GM21526 (cell line): ENCODE data around the gene CALB2.
"Not testable (repeated sequence)": the region's sequence is repeated elsewhere in the genome, so short reads cannot be mapped to it uniquely, and the experiment has no call there.

Experiments
- ATAC-seq: cut with Tn5 transposase; IDR thresholded peaks from one replicate; pipeline ENCODE4 v1.9.1; 2021; ENCODE audit warnings: moderate library complexity; ENCODE audit not compliant: unreplicated experiment, low FRiP score

The CALB2 gene

DNA sequence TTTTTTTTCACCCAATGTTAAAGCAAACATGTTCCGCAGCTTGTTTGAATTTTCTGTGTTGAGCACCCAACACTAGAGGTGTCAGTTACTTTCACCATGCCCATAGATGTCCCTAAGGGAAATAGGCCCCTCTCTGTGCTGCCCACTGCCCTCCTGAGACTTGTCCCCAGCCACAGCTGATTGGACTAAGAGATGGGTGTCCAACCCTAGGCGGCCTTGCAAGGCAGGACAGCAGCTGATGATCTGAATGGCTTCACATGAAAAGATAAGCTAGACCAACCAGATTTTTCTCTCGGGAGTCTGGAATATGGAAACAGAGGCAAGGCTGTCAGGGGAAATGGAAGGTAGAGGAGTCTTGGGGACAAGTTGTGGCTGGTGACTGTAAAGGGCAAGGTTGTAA, 6.1 kb upstream of the CALB2 start:
- ATAC-seq: no peak

DNA sequence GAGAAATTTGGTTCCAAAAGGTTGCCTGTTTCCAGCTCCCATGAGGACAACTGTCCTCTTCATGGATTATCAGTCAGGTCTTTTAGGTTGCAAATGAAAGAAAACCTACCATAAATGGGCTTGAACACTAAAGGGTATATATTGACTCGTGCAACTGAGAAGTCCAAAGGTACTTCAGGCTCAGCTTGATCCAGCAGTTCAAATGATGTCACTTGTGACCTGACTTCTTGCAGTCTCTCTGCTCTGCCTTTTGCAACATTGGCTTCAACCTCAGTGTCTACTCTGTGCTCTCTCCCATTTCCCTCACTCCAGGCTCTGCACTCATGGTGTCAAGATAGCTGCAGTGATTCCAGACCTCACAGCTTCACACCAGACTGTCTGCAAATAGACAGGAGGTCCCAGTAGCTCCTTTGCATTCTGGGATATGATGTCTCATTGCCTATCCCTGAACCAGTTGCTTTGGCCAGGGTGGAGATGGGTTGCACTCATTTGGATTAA, 5.5 kb upstream of the CALB2 start:
- no peak for ATAC-seq

DNA sequence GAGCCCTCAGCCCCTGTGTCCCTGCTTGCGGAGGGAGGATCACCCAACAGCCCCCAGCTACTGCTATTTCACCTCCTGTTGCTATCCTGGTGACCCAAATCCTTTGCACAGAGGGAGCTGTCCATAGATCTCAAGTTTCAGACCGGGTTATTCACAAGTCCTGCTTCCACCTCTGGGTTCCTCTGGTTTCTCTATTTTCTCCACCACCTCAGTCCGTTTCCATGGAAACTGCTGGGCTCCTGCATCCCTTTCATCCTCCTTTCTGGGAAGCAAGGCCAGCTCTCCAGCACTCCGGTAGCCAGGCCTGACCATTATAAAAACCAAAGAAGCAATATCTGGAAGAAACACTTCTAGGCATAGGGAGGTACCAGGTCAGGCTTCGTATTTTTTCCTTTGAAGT, 4.8 kb upstream of the CALB2 start:
- ATAC-seq: no peak

- ATAC-seq: no peak
These were observed 4.4 kb upstream of the CALB2 start for GRCh38 chr16:71354156-71354555.

DNA sequence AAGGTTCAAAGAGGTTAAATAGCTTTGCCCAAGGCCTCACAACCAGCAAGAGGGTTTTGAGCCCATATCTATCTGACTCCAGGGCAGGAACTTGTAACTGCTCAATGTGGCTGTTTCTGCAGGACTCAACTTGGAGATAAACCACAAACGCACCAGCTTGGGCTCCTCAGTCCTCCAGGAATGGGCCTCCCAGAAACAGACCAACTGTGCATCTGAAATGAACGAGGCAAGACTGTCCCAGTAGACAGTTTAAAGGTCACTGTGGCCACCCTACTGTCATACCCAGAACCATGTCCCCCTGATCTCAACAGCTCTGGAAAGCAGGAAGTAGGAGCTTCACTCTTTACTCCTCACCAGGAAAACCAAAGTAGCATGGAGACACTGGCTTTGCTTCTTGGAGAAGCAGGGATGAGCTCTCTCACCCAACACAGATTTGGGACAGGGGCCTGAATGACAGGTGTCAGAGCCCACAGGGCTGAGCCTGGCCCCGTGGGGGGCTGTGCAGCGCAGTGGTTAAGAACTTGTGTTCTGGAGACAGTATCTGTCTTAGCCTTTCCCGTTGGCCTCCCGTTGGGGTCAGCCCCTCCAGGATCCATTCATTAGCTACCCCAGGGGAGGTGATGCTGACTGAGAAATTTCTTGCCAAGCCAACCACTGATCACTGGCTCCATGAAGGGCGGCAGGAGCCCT, 2.3 kb upstream of the CALB2 start:
- ATAC-seq: no peak

DNA sequence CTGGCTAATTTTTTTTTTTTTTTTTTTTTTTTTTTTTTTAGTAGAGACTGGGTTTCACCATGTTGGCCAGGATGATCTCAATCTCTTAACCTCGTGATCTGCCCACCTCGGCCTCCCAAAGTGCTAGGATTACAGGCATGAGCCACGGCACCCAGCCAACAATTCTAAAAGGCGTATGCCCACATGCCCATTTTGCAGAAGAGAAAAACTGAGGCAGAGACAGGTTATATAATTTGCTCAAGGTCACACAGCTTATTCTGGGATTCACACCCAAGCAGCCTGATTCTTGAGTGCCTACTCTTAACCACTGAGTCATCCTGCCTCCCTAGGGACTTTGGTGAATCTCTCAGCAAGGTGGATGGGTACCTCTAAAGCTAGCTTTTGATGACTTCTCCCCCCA, 1.6 kb upstream of the CALB2 start:
- not testable (repeated sequence) for ATAC-seq

DNA sequence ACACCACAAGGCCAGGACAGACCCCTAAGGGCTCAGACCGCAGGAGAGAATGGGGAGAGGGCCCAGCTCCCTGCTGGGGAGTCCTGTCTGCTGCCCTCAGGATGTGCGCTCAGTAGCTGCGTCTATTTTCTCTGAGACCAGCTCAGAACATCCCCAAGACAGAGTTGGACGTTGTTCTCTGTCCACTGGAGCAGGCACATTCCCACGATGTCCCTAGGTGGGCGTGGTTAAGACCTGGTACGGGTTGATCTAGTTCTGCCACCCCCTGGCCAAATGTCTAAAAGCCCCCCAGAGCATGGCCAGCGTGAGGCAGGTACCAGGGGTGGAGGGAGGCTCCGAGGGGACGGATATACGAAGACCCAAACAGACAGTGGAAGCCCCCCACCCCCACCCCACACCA, 842 bp upstream of the CALB2 start:
- ATAC-seq: no peak

GRCh38 chr16:71359431-71359830, 908 bp downstream of the CALB2 start:
- ATAC-seq: no peak

DNA sequence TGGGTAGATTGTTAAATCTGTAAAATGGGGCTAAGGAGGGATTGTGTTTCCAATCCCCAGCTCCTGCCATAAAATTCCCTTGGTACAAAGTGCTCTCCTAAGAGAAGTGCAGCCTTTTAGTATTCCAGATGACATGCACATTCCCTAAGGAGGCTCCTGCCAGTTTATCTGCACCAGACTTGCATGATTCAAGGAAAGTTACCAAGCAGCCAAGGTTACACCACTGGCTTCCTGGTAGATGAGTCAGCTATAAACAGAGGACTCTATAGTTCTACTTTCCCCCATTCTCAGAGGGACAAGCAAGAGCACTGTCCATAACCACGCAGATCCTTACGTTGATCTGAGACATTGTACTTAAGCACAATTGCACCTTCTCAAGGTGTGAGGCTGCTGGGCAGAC, 1.9 kb downstream of the CALB2 start:
- no peak for ATAC-seq

- ATAC-seq: no peak
These were observed 5.7 kb downstream of the CALB2 start for GRCh38 chr16:71364133-71364681.

DNA sequence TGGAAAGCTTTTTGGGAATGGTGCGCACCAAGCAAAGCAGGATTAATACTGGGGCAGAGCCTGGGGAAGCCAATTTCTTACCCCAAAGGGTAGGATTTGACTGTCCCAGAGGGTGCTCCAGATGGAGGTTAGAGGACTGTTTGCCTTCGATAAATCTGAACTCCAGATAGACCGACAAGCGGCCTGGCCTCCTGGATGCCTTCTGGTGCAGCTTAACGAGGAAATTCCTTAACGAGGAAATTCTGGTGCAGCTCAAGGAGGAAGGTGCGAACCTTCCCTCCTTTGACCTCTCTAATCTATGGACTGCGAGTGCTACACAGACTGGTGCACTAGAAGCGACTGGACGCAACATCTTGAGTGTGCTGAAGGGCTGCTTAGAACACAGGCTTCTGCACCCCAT, 6.5 kb downstream of the CALB2 start:
- no peak for ATAC-seq

DNA sequence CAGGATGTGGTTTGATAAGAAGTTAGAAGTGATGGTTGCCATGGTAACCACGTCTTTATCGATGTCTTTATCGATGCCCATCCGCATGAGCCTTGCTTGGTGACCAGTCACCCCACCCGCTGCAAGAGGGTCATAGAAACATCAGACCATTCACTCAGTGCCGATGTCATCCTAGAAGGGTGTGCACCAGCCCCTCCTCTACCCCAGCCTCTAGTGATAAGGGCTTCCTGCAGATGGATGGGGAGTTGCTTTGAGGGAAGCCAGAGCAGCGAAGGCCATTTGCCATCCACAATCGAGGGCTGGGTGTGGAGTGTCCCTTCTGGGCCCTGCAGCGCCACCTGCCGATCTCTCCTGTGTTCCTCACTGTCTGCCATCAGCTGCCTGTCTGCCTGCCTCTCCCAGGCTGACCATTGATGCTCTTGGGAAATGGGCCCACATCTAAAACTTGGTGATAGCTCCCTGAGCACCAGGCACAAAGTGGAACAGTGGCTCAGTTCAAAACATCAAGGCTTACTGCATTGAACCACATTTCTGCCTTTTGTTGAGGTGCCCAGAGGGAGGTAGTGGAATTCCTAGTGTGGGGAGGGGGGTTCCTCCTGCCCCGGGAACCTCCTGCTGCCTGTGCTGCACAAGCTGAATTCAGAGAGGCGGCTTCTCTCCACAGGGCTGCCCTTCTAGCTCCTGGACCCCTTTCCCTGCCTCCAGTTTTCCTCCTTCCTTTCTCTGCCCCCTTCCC, 8.9 kb downstream of the CALB2 start:
- no peak for ATAC-seq

DNA sequence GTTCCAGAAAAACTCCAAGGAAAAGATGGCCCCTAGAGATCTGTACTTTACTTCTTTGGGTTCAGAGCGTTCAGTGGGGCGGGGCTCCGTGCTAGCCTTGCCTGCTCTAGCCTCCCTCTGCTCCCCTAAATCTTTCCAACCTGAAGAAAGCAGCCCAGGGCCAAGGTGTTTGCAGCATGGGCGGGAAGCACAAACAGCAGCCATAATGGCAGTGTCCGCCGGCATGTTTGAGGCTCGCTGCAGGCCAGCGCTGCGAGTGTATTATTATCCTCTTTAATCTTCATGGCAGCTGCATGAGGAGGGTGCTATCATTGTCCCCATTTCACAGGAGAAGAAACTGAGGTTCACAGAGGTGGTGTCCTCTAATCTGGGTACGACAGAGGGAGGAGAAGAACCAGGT, 10.4 kb downstream of the CALB2 start:
- no peak for ATAC-seq

- no peak for ATAC-seq
These were observed 11.0 kb downstream of the CALB2 start for GRCh38 chr16:71369494-71369893.

- no peak for ATAC-seq
These were observed 12.7 kb downstream of the CALB2 start for GRCh38 chr16:71371237-71371636.

GRCh38 chr16:71373073-71373472, 14.6 kb downstream of the CALB2 start:
- ATAC-seq: no peak

GRCh38 chr16:71376465-71377157, 18.1 kb downstream of the CALB2 start:
- no peak for ATAC-seq

DNA sequence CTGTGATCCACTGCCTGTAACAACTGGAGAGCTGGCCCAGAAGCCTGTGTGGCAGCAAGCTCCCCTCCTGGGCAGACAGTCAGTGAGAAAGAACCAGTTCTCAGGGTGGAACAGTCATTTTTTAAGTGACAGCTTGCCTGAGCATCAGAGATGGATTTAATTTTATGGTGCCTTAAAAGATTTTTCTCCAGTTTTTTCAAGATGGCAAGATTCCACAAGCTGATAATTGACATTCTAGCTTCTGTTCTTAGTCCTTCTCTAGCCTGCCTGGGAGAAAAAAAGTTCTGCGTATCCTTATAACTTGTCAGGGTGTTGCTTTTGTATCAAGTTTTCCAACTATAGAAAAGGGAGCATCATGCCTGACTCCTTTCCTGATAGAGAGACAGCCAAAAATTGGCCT, 21.2 kb downstream of the CALB2 start:
- no peak for ATAC-seq

- no peak for ATAC-seq
These were observed 22.3 kb downstream of the CALB2 start for GRCh38 chr16:71380831-71381230.

DNA sequence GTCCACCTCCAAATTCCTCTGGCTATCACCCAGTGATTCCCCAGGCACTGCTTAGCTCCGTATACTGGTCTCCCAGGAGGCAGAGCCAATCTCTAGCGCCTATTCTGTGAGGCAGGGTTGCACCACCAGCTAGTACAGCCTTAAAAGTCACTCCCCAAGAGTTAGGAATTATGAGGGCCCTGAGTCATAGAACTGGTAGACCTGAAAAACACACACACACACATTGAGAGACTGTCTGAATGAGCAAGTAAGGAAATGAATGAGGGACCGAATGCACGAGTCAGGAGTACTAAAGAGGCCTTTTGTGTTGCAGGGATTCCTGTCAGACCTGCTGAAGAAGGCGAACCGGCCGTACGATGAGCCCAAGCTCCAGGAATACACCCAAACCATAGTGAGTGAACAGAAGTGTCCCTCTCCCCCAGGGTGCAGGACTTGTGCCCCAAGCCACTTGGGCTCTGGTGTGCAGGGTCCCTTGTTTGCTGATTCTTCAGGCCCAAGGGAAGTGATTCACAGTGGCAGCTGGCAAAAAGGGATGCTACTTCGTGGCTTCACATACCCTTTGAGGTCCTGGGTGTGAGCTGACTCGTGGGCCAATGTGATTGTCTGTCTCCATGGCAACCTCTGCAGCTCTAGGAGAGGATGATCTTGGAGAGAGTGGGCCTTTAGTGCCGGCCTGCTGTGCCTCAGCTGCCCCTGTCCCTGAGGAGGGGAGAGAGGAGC, 24.7 kb downstream of the CALB2 start:
- no peak for ATAC-seq
